Diencephalon (tissue), 1 donor: Measurements from ENCODE around the gene RAB11A. TPM values are rescaled to one million over a fixed set of nuclear protein-coding genes. Genes with fewer than 3 reads are reported as not detected.

ENCODE experiments used
- small RNA-seq: library from RNA; depleted of rRNA; stranded (forward); fragments of <200 nt; gene quantifications from one replicate; pipeline ENCODE3, GENCODE V24; 2014
- total RNA-seq: library from RNA; depleted of rRNA; stranded (reverse); fragments of >200 nt; gene quantifications from one replicate; pipeline ENCODE4 v1.2.3, GENCODE V29; 2014

The RAB11A gene
- 184 TPM for total RNA-seq

DNA sequence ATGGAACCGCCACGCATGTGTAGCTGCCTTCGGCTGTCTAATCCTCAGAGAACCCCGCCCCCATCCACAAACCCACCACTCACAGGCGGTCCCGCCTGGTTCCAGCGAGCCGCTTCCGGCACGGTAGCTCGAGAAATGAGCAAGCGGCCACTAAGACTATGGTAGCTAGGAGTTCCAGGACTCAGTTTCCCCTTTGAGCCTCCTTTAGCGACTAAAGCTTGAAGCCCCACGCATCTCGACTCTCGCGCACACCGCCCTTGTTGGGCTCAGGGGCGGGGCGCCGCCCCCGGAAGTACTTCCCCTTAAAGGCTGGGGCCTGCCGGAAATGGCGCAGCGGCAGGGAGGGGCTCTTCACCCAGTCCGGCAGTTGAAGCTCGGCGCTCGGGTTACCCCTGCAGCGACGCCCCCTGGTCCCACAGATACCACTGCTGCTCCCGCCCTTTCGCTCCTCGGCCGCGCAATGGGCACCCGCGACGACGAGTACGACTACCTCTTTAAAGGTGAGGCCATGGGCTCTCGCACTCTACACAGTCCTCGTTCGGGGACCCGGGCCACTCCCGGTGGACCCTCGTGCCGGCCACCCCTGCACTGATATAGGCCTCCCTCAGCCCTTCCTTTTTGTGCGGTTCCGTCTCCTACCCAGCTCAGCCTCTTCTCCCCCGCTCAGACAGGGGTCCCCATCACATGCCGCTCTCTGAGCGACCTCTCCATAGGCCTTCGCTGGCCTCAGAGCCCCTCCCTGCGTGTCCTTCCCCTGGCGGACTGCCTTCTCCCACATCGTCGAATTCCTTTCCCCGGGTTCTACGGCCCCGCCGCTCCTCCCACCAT is at the start of gene RAB11A:
RAB11A (plus strand) TSS at position 366 of the 828 bp plus-strand sequence; CDS start at position 461, 95 bp downstream.

Small RNA genes lying within 50 kb of the gene (small RNA-seq; reads per million reads assigned to genes)
- not detected for gene RF00026

Other genes starting within 250 kb of the RAB11A start
- 2.5 TPM for gene SLC24A1, start 247.6 kb upstream of the RAB11A start, total RNA-seq
- 57.9 TPM for gene DENND4A, start 77.2 kb upstream of the RAB11A start, total RNA-seq